Ishikawa (cell line): ENCODE measurements around the gene PIP4K2C.

Source experiments
- CEBPB ChIP-seq: IDR thresholded peaks from 2 replicates; pipeline ENCODE4 v1.6.1; 2012
- CREB1 ChIP-seq: IDR thresholded peaks from 2 replicates; pipeline ENCODE4 v1.6.1; 2012; ENCODE audit warnings: low read depth
- EGR1 ChIP-seq: IDR thresholded peaks from 2 replicates; pipeline ENCODE4 v1.6.1; 2012
- EP300 ChIP-seq: IDR thresholded peaks from 2 replicates; pipeline ENCODE4 v1.6.1; 2012; ENCODE audit warnings: borderline replicate concordance
- FOXM1 ChIP-seq: IDR thresholded peaks from 2 replicates; pipeline ENCODE4 v1.6.1; 2012; ENCODE audit warnings: low read depth, borderline replicate concordance
- NFIC ChIP-seq: IDR thresholded peaks from 2 replicates; pipeline ENCODE4 v1.6.1; 2012
- RAD21 ChIP-seq: IDR thresholded peaks from 2 replicates; pipeline ENCODE4 v1.6.1; 2012; ENCODE audit warnings: low read depth
- REST ChIP-seq: IDR thresholded peaks from 2 replicates; pipeline ENCODE4 v1.6.1; 2012; ENCODE audit warnings: low read depth, mild to moderate bottlenecking
- TAF1 ChIP-seq: IDR thresholded peaks from 2 replicates; pipeline ENCODE4 v1.6.1; 2012; ENCODE audit warnings: low read depth, mild to moderate bottlenecking
- TCF12 ChIP-seq: IDR thresholded peaks from 2 replicates; pipeline ENCODE4 v1.6.1; 2012; ENCODE audit warnings: low read depth
- TEAD4 ChIP-seq: IDR thresholded peaks from 2 replicates; pipeline ENCODE4 v1.6.1; 2012
- YY1 ChIP-seq: IDR thresholded peaks from 2 replicates; pipeline ENCODE4 v1.6.1; 2012; ENCODE audit warnings: low read depth
- ZBTB7A ChIP-seq: IDR thresholded peaks from 2 replicates; pipeline ENCODE4 v1.6.1; 2012; ENCODE audit warnings: low read depth
- TF ChIP-seq, protein P1 (sequence below): IDR thresholded peaks from 2 replicates; pipeline ENCODE4 v1.6.1; 2012
- TF ChIP-seq, protein P2 (sequence below): IDR thresholded peaks from 2 replicates; pipeline ENCODE4 v1.6.1; 2012

PIP4K2C gene

DNA sequence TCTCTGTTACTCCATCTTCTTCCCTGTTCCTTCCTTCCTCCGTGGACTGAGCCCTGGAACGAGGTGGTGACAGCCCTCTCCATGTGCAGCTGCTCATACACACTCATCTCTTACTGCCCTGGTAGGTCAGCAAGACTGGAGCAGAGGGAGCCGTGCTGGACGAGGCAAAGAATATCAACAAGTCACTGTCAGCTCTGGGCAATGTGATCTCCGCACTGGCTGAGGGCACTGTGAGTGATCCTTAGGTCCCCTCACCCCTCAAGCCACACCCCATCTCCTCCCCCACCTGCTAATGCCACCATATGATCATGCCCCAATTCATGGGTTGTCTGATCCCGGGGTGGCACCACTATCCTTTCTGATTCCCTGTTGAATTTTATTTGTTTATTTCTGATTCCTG lies 22.2 kb upstream of the PIP4K2C start:
- no peak for TF ChIP-seq EP300
- TF ChIP-seq FOXM1: no peak
- no peak for TF ChIP-seq CREB1
- TF ChIP-seq, protein P1, sequence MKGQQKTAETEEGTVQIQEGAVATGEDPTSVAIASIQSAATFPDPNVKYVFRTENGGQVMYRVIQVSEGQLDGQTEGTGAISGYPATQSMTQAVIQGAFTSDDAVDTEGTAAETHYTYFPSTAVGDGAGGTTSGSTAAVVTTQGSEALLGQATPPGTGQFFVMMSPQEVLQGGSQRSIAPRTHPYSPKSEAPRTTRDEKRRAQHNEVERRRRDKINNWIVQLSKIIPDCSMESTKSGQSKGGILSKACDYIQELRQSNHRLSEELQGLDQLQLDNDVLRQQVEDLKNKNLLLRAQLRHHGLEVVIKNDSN: no peak
- TF ChIP-seq EGR1: no peak
- TF ChIP-seq, protein P2, sequence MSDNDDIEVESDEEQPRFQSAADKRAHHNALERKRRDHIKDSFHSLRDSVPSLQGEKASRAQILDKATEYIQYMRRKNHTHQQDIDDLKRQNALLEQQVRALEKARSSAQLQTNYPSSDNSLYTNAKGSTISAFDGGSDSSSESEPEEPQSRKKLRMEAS: no peak
- no peak for TF ChIP-seq RAD21
- no peak for TF ChIP-seq TAF1
- TF ChIP-seq ZBTB7A: no peak
- no peak for TF ChIP-seq TCF12
- TF ChIP-seq NFIC: no peak
- TF ChIP-seq TEAD4: no peak
- TF ChIP-seq YY1: no peak
- TF ChIP-seq CEBPB: no peak
- TF ChIP-seq REST: no peak

DNA sequence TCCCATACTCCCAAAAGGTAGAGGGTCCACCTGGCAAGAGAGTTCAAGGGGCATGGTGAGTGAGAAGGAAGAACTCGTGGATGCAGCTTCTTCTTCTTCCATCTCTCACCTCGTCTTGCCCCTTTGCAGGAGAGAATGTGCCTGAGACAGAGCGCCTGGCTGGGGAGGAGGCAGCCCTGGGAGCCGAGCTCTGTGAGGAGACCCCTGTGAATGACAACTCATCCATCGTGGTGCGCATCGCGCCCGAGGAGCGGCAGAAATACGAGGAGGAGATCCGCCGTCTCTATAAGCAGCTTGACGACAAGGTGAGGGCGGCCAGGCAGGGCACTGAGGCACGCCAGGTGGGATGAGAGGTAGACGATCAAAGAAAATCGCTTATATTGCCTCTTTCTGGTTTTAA lies 21.1 kb upstream of the PIP4K2C start:
- TF ChIP-seq CREB1: no peak
- TF ChIP-seq YY1: no peak
- no peak for TF ChIP-seq NFIC
- TF ChIP-seq TCF12: no peak
- TF ChIP-seq TEAD4: no peak
- no peak for TF ChIP-seq CEBPB
- TF ChIP-seq, protein P2: no peak
- no peak for TF ChIP-seq EP300
- no peak for TF ChIP-seq EGR1
- no peak for TF ChIP-seq RAD21
- TF ChIP-seq ZBTB7A: no peak
- no peak for TF ChIP-seq TAF1
- TF ChIP-seq REST: no peak
- TF ChIP-seq FOXM1: no peak
- TF ChIP-seq, protein P1: no peak

- TF ChIP-seq FOXM1 (no peak), YY1 (no peak), TAF1 (no peak), CREB1 (no peak), CEBPB (no peak), TEAD4 (no peak), ZBTB7A (no peak), RAD21 (no peak), EGR1 (no peak), REST (no peak)
Observed at GRCh38 chr12:57571926-57572762, 18.8 kb upstream of the PIP4K2C start.

GRCh38 chr12:57574795-57575194 lies 16.2 kb upstream of the PIP4K2C start:
- no peak for TF ChIP-seq TEAD4
- TF ChIP-seq REST: no peak
- TF ChIP-seq EGR1: no peak
- TF ChIP-seq EP300: no peak
- TF ChIP-seq ZBTB7A: no peak
- no peak for TF ChIP-seq RAD21
- TF ChIP-seq, protein P1: no peak
- TF ChIP-seq TCF12: no peak
- TF ChIP-seq, protein P2: no peak
- no peak for TF ChIP-seq NFIC
- TF ChIP-seq TAF1: no peak
